Measurements from ENCODE around the gene BCL11A.

BCL11A gene

GRCh38 chr2:60553495-60554073 lies at the start of gene BCL11A:
Gene BCL11A, minus strand, starts transcription at chr2:60553654. Its CDS starts 384 bp downstream, at chr2:60553270.
- peak; percentile 46 for DNase-seq (ENCODE audit: low spot score)

GRCh38 chr2:60602828-60603532 lies 49.5 kb upstream of the BCL11A start:
- no peak for DNase-seq (ENCODE audit: low spot score)

- DNase-seq (ENCODE audit: low spot score), result no peak
These were observed 48.9 kb upstream of the BCL11A start for GRCh38 chr2:60602388-60602787.

GRCh38 chr2:60598271-60598670 lies 44.8 kb upstream of the BCL11A start:
- no peak for DNase-seq (ENCODE audit: low spot score)

DNA sequence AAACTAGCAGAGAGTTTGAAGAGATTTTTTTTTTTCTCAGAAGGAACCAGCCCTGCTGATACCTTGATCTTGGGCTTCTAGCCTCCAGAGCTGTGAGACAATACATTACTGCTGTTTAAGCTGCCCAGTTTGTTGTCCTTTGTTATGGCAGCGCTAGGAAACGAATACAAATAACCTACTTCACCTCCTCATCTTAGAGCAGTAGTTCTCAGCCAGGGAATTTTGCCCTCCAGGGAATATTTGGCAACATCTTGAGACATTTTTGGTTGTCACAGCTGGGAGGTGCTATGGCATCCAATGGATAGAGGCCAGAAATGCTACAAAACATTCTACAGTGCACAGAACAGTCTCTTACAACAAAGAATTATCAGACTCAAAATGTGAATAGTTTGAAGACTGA lies 43.9 kb upstream of the BCL11A start:
- no peak for DNase-seq (ENCODE audit: low spot score)

DNA sequence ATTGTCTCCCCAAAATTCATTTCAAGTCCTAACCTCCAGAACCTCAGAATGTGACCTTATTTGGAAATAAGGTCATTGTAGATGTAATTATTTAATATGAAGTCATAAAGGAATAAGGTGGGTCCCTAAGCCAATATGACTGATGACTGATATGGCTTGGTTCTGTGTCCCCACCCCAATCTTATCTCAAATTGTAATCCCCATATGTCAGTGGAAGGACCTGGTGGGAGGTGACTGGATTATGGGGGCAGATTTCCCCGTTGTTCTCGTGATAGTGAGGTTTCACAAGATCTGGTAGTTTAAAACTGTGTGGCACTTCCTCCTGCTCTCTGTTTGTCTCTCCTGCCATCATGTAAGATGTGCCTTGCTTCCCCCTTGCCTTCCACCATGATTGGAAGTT lies 43.0 kb upstream of the BCL11A start:
- DNase-seq (ENCODE audit: low spot score), result no peak

GRCh38 chr2:60595953-60596352 lies 42.5 kb upstream of the BCL11A start:
- no peak for DNase-seq (ENCODE audit: low spot score)

- DNase-seq (ENCODE audit: low spot score), result no peak
These were observed 35.6 kb upstream of the BCL11A start for GRCh38 chr2:60589104-60589503.

GRCh38 chr2:60586081-60586480 lies 32.6 kb upstream of the BCL11A start:
- DNase-seq (ENCODE audit: low spot score), result no peak

- no peak for DNase-seq (ENCODE audit: low spot score)
These were observed 31.8 kb upstream of the BCL11A start for GRCh38 chr2:60585276-60585675.

DNA sequence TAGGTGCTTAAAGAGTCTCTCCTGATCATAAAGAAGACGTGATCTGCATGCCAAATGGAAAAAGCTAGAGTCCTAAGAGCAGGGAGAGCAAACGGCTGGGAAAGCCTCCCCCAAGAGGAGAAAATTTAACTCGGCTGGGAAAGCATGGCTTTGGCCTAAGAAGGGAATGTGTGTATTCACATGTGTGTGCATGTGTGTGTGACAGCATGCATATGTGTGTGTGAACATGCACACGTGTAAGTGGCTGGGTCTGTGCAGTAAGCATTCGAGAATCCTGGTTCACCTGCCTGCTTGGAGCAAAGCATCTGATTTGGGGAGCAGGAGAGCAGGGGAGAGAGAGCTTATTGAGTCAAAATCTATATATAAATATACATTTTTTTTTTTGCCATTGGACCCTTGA lies 30.1 kb upstream of the BCL11A start:
- no peak for DNase-seq (ENCODE audit: low spot score)

DNA sequence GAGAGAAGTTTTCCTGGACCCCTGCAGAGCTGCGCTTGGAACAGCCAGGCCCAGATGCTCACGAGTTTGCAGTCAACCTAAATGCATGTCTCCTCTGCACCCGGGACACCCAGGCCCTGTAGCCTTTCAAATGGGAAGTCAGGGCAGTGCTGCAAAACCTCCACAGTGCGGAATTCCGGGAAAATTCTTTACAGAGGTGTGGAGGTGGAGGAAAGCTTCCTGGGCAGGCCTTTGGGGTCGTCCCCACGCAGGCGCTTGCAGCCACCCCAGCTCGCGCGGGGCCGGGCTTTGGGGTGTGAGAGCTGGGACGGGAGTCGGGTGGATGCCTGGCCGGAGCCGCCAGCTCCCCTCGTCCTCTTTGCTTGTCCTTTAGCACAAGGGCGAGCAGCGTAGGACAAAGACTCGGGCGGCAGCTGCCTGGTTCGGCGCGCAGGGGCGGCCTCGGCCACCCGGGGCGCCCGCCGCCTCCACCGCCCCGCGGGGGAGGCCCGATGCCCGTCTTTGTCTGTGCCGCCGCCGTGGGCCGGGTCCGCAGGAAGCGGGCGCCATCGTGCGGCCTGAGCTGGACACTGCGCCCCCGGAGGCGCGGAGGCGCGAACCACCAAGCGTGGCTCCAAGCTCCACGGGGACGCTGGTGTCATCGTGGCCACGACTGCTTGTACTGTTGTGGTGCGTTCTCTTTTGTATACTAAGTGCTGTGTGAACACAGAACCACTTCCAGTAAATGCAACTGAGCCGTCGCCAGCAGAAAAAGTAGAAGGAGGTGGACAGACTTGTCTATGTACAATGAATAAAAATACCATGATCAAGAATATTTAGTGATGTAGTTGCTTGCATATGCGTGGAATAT lies 28.2 kb upstream of the BCL11A start:
- peak; percentile 59 for DNase-seq (ENCODE audit: low spot score)

DNA sequence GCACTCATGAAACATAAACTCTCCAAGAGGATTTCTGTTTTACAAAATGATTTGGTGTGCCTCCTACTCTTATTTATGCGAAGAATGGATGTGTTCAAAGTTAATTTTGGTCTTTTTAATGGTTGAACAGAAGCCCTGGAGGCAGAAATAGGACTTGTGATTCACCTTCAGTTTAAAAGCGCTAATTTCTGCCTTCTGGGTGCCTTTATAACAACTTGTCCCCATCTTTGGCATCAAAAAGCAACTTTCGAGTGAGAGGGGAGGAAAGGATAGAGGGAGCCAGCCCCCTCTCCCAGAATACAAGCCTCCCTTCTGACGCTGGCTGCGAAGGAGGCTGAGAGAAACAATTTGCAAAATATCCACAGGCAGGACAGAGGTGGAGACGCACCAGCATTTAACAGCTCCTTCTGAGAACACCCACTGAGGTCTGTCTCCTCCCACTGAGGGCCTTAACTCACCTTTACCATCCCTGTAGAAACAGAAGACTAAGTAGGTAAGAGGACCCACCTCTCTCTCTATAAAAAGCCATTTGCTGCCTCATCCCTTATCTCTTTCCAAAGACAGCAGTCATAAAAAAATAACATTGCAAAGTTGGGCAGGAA lies 24.3 kb upstream of the BCL11A start:
- DNase-seq (ENCODE audit: low spot score), result no peak

- DNase-seq (ENCODE audit: low spot score), result no peak
These were observed 19.8 kb upstream of the BCL11A start for GRCh38 chr2:60573251-60573650.

DNA sequence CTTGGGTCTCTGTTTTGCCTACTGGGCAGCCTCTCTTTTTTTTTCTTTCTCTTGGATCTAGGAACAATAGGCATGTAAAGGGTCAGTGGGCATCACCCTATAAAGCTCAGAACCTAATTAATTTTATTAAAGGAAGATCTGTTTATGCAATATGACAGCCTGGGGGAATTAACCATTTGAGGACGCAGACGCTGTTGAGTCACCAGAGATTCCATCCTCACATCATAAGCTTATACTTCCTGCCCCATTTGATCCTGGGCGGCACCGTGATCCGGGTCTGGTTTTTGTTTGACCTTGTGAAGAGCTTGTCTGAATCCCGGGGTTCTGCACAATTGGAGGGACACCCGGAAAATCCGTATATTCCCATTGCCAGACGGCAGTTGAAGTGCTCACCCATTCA lies 16.8 kb upstream of the BCL11A start:
- no peak for DNase-seq (ENCODE audit: low spot score)

GRCh38 chr2:60569680-60570111 lies 16.2 kb upstream of the BCL11A start:
- no peak for DNase-seq (ENCODE audit: low spot score)

DNA sequence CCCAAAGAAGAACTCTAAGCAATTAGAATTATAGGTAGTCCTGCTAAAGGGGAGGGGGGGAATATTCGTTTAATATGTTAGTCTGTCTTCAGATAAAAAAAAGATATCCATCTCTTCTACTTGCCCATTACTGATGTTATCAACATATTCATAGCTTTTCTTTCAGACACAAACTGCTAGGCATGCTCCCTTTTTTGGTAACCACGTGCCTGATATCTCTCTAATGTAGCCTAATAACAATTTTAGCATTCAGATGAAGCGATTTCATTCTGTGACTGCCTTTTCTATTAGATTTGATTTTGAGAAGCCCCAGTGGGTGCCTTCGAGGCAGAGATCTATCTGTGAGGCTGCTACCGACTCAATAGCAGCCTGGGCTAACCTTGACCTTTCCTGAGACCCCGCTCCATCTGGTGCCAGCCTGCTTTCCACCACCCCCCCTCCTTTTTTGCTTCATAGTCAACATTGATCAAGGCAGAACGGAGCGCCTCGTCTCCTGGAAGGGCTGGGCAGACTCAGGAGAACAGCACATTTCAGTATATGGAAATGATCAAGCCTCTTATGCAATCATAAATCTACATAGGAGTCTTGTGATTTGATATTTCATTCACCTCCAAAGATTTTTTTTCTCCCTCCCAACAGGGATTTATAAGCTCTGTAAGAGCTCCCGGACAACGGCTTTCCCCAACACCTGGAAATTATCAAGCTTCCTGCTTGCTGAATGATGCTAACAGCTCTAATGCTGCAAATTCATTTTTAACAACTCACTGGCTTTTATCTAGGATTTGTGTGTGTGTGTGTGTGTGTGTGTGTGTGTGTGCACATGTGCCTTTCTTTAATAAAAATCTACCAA lies 14.7 kb upstream of the BCL11A start:
- DNase-seq (ENCODE audit: low spot score), result no peak

- no peak for DNase-seq (ENCODE audit: low spot score)
These were observed 13.6 kb upstream of the BCL11A start for GRCh38 chr2:60567096-60567495.

- no peak for DNase-seq (ENCODE audit: low spot score)
These were observed 12.0 kb upstream of the BCL11A start for GRCh38 chr2:60565472-60565871.

- no peak for DNase-seq (ENCODE audit: low spot score)
These were observed 7.5 kb upstream of the BCL11A start for GRCh38 chr2:60560734-60561644.

- DNase-seq (ENCODE audit: low spot score), result no peak
These were observed 6.4 kb upstream of the BCL11A start for GRCh38 chr2:60559880-60560279.

All from globus pallidus (tissue), 1 donor.